Sigmoid colon (tissue), 4 donors: ENCODE measurements around the gene IREB2.

Source experiments
- CTCF ChIP-seq, 4 experiments: fragments of 450-650 bp in 3 of 4; fragments of 200-600 bp in 1 of 4; IDR thresholded peaks; one replicate each; pipeline ENCODE4 v1.5.1; 2016 to 2019; ENCODE audit warnings: antibody characterized with exemption in 4 of 4, mild to moderate bottlenecking in 3 of 4, moderate library complexity in 2 of 4
- EP300 ChIP-seq, 4 donors: sonication (generic); formaldehyde crosslinking; IDR thresholded peaks; one replicate each; pipeline ENCODE4 v1.6.1; 2017; ENCODE audit warnings: antibody characterized with exemption in 4 of 4
- POLR2A ChIP-seq, 2 donors: fragments of 450-650 bp; IDR thresholded peaks; one replicate each; pipeline ENCODE4 v1.6.1; 2016; ENCODE audit warnings: antibody characterized with exemption in 2 of 2, mild to moderate bottlenecking in 2 of 2, moderate library complexity in 2 of 2
- POLR2AphosphoS5 ChIP-seq, 4 donors: sonication (generic); formaldehyde crosslinking; IDR thresholded peaks; one replicate each; pipeline ENCODE4 v1.6.1; 2017; ENCODE audit warnings: antibody characterized with exemption in 4 of 4

- TF ChIP-seq CTCF (IDR thresholded peaks at IDR 0.05), result no peak
- TF ChIP-seq POLR2A (IDR thresholded peaks at IDR 0.05), result no peak
- no peak for TF ChIP-seq POLR2AphosphoS5 (IDR thresholded peaks at IDR 0.05)
- TF ChIP-seq EP300 (IDR thresholded peaks at IDR 0.05), result no peak
Observed at GRCh38 chr15:78419367-78419766, 18.6 kb upstream of the IREB2 start.
